ENCODE results near the gene SH2B3.

Gene SH2B3

DNA sequence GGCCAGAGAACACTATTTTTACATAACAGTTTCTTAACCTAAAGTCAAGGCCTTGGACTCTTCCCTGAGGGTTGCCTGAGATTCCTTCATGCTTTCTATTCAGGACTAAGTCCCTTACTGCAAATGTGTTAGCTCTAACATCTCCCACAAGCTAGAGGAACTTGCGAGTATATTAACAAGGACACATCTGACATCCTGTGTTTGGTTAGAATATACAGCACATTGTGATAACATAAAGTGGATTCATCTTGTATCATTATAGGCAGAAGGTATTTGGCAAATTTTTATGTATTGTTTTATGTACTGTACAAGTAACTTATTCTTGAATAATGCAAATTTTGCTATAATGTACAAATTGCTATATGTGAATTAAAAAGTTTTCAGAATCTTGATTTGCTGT is 45.5 kb downstream of the SH2B3 start:
- no peak overlapping the region for H3K4me3 ChIP-seq (ENCODE audit: low read depth, low read length)
- TF ChIP-seq, protein P1, sequence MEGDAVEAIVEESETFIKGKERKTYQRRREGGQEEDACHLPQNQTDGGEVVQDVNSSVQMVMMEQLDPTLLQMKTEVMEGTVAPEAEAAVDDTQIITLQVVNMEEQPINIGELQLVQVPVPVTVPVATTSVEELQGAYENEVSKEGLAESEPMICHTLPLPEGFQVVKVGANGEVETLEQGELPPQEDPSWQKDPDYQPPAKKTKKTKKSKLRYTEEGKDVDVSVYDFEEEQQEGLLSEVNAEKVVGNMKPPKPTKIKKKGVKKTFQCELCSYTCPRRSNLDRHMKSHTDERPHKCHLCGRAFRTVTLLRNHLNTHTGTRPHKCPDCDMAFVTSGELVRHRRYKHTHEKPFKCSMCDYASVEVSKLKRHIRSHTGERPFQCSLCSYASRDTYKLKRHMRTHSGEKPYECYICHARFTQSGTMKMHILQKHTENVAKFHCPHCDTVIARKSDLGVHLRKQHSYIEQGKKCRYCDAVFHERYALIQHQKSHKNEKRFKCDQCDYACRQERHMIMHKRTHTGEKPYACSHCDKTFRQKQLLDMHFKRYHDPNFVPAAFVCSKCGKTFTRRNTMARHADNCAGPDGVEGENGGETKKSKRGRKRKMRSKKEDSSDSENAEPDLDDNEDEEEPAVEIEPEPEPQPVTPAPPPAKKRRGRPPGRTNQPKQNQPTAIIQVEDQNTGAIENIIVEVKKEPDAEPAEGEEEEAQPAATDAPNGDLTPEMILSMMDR (IDR thresholded peaks at IDR 0.05; ENCODE audit: borderline replicate concordance, insufficient read depth, low read depth, low read length), result no peak

DNA sequence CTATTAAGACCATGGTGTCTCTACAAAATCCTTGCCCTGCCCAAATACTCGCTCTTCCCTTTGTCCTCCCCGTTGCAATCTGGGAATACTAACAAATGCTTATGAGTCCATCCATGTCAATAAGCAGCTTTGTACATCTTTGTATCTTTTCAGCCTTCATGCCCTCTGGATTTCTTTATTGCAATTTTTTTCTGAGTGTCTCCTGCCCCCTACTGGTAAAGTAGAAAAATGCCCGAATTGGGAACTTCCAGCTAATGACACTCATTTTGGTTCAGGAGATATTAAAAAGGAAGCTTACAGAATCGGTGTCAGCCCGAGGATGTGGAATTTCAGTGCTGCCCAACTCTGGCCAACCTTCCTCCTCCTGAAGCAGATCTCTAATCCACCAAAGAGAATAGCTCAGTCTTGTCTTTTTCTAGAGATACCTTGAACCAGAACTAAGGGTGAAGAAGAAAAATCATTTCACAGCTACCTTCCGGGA is 46.0 kb downstream of the SH2B3 start:
- TF ChIP-seq, protein P1 (IDR thresholded peaks at IDR 0.05; ENCODE audit: borderline replicate concordance, insufficient read depth, low read depth, low read length), result peak; percentile 40; the same call in 1 of the 2 replicates
- H3K4me3 ChIP-seq (ENCODE audit: low read depth, low read length), result no peak overlapping the region

DNA sequence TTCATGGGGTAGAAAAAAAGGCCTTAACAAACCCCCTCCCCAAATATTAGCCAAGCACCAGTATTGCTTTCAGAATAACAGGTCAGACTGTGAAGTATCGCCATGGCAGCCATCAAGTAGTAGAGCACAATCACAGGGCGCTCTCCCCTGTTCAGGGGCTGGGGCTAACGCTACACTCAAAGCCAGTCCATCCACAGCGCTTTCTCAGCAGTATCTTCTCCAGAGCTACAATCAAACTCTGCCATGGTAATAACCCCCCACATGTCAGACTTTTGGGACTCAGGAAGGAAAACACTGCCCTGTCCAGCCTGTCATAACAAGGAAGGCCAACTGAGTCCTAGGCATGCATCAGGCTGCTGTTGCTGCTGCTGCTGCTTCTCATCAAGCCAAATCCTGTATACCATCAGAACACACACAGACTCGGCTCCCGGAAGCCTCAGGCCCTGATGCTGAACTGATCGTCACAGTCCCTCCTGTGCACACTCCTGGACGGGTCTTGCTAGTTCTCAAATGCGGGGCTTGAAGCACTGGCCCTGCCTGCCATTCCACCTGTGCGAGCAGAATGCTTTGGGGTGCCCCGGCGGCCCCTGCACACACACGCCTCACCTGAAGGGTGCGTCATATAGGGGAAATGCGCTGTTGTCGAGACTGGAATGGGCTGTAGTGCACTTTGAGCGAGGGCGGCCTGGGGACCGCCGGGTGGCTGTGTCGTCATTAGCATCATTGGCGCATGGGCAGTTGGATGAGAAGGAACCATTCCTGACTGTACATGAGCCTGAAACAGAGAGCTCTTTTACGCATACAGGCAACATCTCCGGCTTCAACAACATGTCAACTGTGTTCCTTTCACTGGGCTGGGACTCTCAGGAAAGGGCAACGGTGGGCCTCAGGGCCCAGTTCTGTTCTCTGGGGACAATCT is 47.6 kb downstream of the SH2B3 start:
- TF ChIP-seq, protein P1 (IDR thresholded peaks at IDR 0.05; ENCODE audit: borderline replicate concordance, insufficient read depth, low read depth, low read length), result no peak
- H3K4me3 ChIP-seq (ENCODE audit: low read depth, low read length), result no peak overlapping the region

DNA sequence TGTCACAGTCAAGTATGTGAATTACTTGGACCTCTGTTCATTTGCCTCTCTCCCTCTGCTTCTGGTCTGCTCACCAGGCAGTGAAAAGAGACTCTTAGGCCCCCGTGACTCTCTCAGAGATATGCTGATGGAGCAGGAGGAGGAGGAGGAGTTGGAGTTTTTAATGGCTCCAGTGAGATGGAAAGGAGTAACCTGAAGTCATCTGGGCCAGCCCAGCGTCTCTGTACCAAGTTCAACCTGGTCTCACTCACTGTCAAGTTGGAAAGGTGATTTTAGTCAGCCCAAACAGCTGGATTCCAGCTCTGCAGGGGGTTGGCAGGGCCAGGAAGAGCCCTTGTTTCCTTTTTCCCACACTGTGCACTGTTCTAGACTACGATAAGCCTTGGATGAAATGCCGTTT is 48.6 kb downstream of the SH2B3 start:
- TF ChIP-seq, protein P1 (IDR thresholded peaks at IDR 0.05; ENCODE audit: borderline replicate concordance, insufficient read depth, low read depth, low read length), result no peak
- no peak overlapping the region for H3K4me3 ChIP-seq (ENCODE audit: low read depth, low read length)

DNA sequence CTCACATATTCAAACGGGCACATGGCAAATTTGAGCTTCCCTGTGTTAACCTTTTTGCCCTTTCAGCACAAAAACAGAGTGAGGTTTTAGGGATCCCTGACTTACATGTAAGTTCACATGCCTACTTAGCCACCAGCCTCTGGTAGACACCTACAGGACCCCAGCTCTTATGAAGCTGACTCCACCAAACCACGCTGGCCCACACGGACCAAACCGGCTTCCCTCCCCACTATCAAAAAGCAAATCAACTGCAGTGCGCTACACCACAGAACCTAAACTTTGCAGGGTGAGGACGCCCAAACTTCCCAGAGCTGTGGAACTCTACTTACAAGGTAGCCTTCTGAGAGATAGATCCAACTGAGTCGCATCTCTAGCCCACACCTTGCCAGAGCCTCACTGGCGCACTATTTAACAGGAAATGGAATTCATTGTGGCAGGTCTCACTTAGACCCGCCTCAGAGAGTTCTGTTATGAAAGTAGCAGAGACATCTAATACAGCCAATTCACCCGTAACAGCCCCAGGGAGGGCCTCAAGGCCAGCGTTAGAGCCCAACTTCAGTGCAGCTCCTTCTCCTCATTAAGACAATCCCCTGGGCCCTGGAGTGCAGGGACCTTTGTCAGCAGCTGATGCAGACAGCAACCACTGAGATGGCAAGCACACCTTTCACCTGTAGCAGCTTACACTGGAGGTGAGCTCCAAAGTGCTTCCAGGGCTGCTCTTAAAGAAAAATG is 49.2 kb downstream of the SH2B3 start:
- H3K4me3 ChIP-seq (ENCODE audit: low read depth, low read length), result no peak overlapping the region
- TF ChIP-seq, protein P1 (IDR thresholded peaks at IDR 0.05; ENCODE audit: borderline replicate concordance, insufficient read depth, low read depth, low read length), result no peak

DNA sequence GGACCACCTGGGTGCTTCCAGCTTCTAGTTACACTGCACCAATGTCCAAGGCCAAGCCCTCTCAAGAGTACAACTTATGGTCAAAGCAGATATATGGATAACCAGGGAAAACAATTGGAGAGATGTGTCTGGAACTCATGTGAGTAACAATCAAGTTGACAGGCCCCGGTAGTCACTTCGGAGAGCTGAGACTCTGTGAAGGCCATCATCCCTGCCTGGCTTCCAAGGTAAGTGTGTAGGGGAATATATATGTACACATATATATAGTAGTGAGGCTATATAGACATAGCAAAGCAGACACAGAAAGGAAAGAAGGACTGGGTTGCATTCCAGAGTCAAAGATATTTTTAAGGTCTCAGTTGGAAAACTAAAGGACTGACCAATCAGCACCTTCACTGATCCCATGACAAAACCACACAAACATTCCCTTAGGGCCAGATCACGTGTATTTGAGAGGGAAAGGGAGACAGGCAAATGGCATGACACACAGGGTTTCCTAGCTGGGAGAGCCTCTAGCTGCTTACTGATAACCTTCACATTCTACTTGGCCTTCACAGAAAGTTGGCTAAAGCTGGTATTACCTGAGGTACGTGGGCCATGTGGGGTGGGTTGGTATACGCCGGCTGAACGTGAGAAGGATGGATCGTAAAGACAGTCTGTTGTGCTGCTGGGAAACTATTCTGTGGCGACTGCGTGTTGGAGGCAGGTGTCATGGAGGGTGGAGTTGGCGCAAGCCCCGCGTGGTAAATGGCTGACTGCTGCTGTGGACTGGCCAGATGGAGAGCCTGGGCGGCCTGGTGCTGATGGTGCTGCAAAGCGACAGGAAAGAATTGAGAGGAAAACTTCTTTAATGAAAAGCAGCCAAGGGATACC is 50.0 kb downstream of the SH2B3 start:
- H3K4me3 ChIP-seq (ENCODE audit: low read depth, low read length), result no peak overlapping the region
- TF ChIP-seq, protein P1 (IDR thresholded peaks at IDR 0.05; ENCODE audit: borderline replicate concordance, insufficient read depth, low read depth, low read length), result no peak
